IPS DF 6.9 (cell line): ENCODE data around the gene CETP.
"Not testable (repeated sequence)": the region's sequence is repeated elsewhere in the genome, so short reads cannot be mapped to it uniquely, and the experiment has no call there.

Experiments used
- DNase-seq: peaks from one replicate; pipeline ENCODE4 v3.0.0-alpha.2; 2013; ENCODE audit warnings: low read depth, low spot score
- H3K27ac ChIP-seq: one replicate; pipeline ENCODE4 v1.5.1; 2013; ENCODE audit warnings: low read length, control low read depth
- H3K27me3 ChIP-seq: 2 replicates; pipeline ENCODE4 v1.6.1; 2013; ENCODE audit warnings: mild to moderate bottlenecking, low read length; ENCODE audit not compliant: control insufficient read depth, insufficient read depth
- H3K36me3 ChIP-seq: 2 replicates; pipeline ENCODE4 v1.6.1; 2013; ENCODE audit warnings: low read length; ENCODE audit not compliant: control insufficient read depth, insufficient read depth
- H3K4me1 ChIP-seq: 2 replicates; pipeline ENCODE4 v1.6.1; 2013; ENCODE audit warnings: low read length; ENCODE audit not compliant: control insufficient read depth, insufficient read depth
- H3K4me3 ChIP-seq: 2 replicates; pipeline ENCODE4 v1.5.1; 2013; ENCODE audit warnings: mild to moderate bottlenecking, low read length
- H3K9me3 ChIP-seq: 2 replicates; pipeline ENCODE4 v1.6.1; 2013; ENCODE audit warnings: low read length, inconsistent platforms; ENCODE audit not compliant: control insufficient read depth, insufficient read depth
- WGBS: extraction: QIAGEN DNeasy Blood & Tissue Kit; methylation state at CpG from one replicate; pipeline ENCODE4 v1.1.7; 2013; ENCODE audit warnings: mixed read lengths, missing lambda C conversion rate; ENCODE audit not compliant: insufficient read length, insufficient coverage; 5-methylcytosine and 5-hydroxymethylcytosine counted together

Gene CETP

GRCh38 chr16:56989988-56990387 is 28.2 kb downstream of the CETP start:
- Histone ChIP-seq H3K36me3 (no peaks in the 10 kb centered on the region), H3K27ac (no peak overlapping the region), H3K27me3 (peaks cover 4% of the 10 kb centered on the region; the same call in 1 of the 2 replicates), H3K4me1 (no peaks in the 10 kb centered on the region; the same call in none of the 2 replicates), H3K9me3 (no peaks in the 10 kb centered on the region), H3K4me3 (peak overlapping the region; percentile 53; the same call in 1 of the 2 replicates)
- DNase-seq: no peak
- no CpG with 5 or more reads among the region's 7 CpGs for WGBS

- H3K27me3 ChIP-seq: peaks cover 4% of the 10 kb centered on the region; the same call in 1 of the 2 replicates
- no CpG with 5 or more reads among the region's 16 CpGs for WGBS
- no peaks in the 10 kb centered on the region for H3K9me3 ChIP-seq
- H3K4me3 ChIP-seq: no peak overlapping the region
- DNase-seq: no peak
- no peaks in the 10 kb centered on the region for H3K36me3 ChIP-seq
- H3K4me1 ChIP-seq: no peaks in the 10 kb centered on the region; the same call in none of the 2 replicates
- H3K27ac ChIP-seq: no peak overlapping the region
Observed at GRCh38 chr16:56990407-56991286, 28.9 kb downstream of the CETP start.

DNA sequence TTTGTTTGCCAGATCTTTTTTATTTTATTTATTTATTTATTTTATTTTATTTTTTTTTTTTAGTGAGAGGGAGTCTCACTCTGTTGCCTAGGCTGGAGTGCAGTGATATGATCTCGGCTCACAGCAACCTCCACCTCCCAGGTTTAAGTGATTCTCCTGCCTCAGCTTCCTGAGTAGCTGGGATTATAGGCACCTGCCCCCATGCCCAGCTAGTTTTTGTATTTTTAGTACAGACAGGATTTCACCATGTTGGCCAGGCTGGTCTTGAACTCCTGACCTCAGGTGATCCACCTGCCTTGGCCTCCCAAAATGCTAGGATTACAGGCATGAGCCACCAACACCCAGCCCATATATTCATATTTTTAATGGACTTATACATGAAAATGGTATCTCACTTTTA is 30.7 kb downstream of the CETP start:
- H3K4me3 ChIP-seq, H3K4me1 ChIP-seq, H3K36me3 ChIP-seq, H3K9me3 ChIP-seq, DNase-seq, H3K27me3 ChIP-seq, H3K27ac ChIP-seq: not testable (repeated sequence)
- WGBS: no CpG with 5 or more reads among the region's 1 CpG

- WGBS: no CpG with 5 or more reads among the region's 2 CpGs
- Histone ChIP-seq H3K4me3 (no peak overlapping the region), H3K9me3 (no peaks in the 10 kb centered on the region), H3K27ac (no peak overlapping the region), H3K36me3 (no peaks in the 10 kb centered on the region), H3K27me3 (peaks cover 4% of the 10 kb centered on the region; the same call in 1 of the 2 replicates), H3K4me1 (no peaks in the 10 kb centered on the region; the same call in none of the 2 replicates)
- DNase-seq: no peak
Observed at GRCh38 chr16:56993204-56993603, 31.5 kb downstream of the CETP start.

- Histone ChIP-seq H3K4me3 (no peak overlapping the region), H3K4me1 (no peaks in the 10 kb centered on the region), H3K27ac (no peak overlapping the region), H3K9me3 (no peaks in the 10 kb centered on the region), H3K27me3 (no peaks in the 10 kb centered on the region), H3K36me3 (no peaks in the 10 kb centered on the region)
- no peak for DNase-seq
- no CpG with 5 or more reads among the region's 5 CpGs for WGBS
Observed at GRCh38 chr16:56994311-56994710, 32.6 kb downstream of the CETP start.

- Histone ChIP-seq H3K4me3 (no peak overlapping the region), H3K27me3 (no peaks in the 10 kb centered on the region), H3K4me1 (no peaks in the 10 kb centered on the region), H3K9me3 (no peaks in the 10 kb centered on the region), H3K36me3 (no peaks in the 10 kb centered on the region), H3K27ac (no peak overlapping the region)
- no peak for DNase-seq
- WGBS: no CpG with 5 or more reads among the region's 12 CpGs
Observed at GRCh38 chr16:56995136-56995805, 33.5 kb downstream of the CETP start.

GRCh38 chr16:56997264-56997663 is 35.5 kb downstream of the CETP start:
- no CpG with 5 or more reads among the region's 5 CpGs for WGBS
- no peak overlapping the region for H3K27ac ChIP-seq

GRCh38 chr16:56997931-56998330 is 36.2 kb downstream of the CETP start:
- Histone ChIP-seq H3K36me3 (no peaks in the 10 kb centered on the region), H3K9me3 (no peaks in the 10 kb centered on the region), H3K4me1 (no peaks in the 10 kb centered on the region), H3K27ac (no peak overlapping the region), H3K4me3 (no peak overlapping the region), H3K27me3 (no peaks in the 10 kb centered on the region)
- WGBS: no CpG with 5 or more reads among the region's 3 CpGs
- no peak for DNase-seq

More at GRCh38 chr16:56997264-56997663, 35.5 kb downstream of the CETP start:
- Histone ChIP-seq H3K36me3 (no peaks in the 10 kb centered on the region), H3K4me1 (no peaks in the 10 kb centered on the region), H3K27me3 (no peaks in the 10 kb centered on the region), H3K4me3 (no peak overlapping the region), H3K9me3 (no peaks in the 10 kb centered on the region)
- no peak for DNase-seq

GRCh38 chr16:56998352-56998751 is 36.6 kb downstream of the CETP start:
- no peaks in the 10 kb centered on the region for H3K36me3 ChIP-seq
- no peaks in the 10 kb centered on the region for H3K27me3 ChIP-seq
- H3K4me3 ChIP-seq: no peak overlapping the region
- H3K9me3 ChIP-seq: no peaks in the 10 kb centered on the region
- H3K4me1 ChIP-seq: no peaks in the 10 kb centered on the region
- no CpG with 5 or more reads among the region's 3 CpGs for WGBS
- no peak overlapping the region for H3K27ac ChIP-seq
- no peak for DNase-seq

DNA sequence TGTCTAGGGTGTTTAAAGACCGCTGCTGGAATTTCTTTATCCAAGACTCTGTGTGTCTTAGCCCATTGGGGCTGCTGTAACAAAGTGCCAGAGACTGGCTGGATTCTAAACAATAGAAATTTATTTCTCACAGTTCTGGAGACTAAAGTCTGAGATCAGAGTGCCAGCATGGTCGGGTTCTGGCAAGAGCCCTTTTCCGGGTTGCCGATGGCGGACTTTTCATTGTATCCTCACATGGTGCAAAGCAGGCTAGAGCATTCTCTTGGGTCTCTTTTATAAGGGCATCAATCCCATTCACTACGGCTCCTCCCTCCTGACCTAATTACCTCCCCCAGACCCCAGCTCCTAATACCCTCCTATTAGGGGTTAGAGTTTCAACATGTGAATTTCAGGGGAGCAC is 37.1 kb downstream of the CETP start:
- no peaks in the 10 kb centered on the region for H3K9me3 ChIP-seq
- H3K4me1 ChIP-seq: no peaks in the 10 kb centered on the region
- no CpG with 5 or more reads among the region's 6 CpGs for WGBS
- no peak for DNase-seq
- H3K27me3 ChIP-seq: no peaks in the 10 kb centered on the region
- H3K4me3 ChIP-seq: no peak overlapping the region
- H3K36me3 ChIP-seq: no peaks in the 10 kb centered on the region
- H3K27ac ChIP-seq: no peak overlapping the region
